ENCODE measurements around the gene PRKAG1.
"Not testable (repeated sequence)": the region's sequence is repeated elsewhere in the genome, so short reads cannot be mapped to it uniquely, and the experiment has no call there.

The PRKAG1 gene

DNA sequence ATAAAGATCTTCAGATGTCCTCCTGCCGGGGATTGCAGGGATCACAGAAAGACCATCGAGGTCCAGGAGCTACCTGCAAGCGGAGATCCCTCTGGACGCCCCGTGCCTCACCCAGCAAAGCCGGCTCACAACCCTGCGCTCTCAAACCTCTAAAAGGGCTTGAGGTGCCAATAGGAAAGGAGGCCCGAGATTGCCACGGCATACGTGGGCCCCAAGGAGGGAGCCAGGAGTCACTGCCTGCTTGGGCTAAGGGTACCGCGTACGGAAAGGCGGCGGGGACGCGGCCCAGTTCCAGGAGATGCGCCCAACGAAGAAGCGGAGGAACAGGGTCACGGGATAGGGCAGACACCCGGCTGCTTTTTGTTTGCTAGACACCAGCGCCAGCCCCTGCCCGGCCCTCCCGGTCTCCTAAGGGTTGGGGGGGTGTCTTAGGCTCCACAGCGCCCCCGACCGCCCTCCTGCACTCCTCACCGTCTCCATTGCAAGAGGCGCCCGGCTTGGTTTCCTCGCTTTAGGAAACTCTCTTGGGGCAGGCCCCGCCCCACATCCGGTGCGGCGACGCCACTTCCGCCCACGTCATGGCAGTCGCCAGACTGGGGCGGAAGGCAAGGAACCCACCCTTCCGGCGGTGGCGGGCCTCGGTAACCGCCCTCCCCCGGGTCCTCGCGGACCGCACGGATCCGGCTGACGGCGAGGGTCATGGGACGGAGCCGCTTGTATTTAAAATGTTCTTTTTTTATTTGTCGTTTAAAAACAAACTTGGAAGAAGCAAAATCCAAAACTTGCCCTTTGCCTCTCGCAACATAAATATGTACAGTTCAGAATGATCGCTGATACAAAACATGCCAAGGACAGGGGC lies at the start of gene PRKAG1:
Gene PRKAG1 (minus strand): TSS at position 516 of the 859 bp plus-strand sequence. CDS start 36 bp downstream, at position 480.
- DNase-seq, result peak; percentile 92 to 94

DNA sequence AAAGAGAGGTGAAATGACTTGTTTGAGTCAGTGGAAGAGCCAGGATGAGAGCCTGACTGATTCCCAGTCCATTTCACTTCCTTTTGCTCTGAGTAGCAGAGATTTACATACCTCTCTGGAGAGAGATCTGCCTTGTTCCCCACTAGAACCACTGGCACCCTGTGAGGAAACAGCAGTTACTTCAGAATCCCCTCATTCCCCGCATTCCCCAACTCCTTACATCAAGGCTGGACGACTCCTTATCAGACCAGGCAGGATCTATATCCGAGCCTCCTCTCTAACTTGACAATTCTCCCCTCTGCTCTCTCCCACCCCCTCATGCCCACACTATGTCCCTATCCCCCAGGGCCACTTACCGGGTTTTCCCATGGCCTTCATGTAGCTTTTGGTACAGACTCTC lies 47.5 kb upstream of the PRKAG1 start:
- DNase-seq, result no peak

DNA sequence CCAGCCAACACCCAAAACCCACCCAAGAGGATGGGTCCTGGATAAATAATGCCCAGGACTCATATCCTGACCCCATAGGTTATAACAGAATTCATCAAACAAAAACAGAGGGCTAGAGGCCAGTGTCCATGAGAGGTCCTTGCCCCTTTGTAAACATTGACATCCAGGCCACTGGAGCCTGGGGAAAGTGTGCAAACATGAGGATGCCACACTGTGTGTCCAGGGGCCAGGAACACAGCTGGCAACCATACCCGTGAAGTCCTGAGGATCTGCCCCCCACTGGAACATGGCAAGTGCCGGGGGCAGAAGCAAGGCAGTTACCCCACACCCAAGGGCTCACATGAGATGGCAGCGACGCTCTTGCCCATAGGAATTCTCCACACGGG lies 46.2 kb upstream of the PRKAG1 start:
- no peak for DNase-seq

DNA sequence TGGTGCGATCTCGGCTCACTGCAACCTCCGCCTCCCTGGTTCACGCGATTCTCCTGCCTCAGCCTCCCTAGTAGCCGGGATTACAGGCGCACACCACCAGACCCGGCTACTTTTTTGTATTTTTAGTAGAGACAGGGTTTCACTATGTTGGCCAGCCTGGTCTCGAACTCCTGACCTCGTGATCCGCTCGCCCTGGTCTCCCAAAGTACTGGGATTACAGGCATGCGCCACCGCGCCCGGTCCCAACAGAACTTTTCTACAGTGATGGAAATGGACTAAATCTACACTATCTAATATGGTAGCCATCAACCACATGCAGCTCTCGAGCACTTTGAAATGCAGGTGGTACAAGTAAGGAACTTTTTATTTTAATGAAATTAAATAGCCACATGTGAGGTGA lies 43.3 kb upstream of the PRKAG1 start:
- DNase-seq, result not testable (repeated sequence)

DNA sequence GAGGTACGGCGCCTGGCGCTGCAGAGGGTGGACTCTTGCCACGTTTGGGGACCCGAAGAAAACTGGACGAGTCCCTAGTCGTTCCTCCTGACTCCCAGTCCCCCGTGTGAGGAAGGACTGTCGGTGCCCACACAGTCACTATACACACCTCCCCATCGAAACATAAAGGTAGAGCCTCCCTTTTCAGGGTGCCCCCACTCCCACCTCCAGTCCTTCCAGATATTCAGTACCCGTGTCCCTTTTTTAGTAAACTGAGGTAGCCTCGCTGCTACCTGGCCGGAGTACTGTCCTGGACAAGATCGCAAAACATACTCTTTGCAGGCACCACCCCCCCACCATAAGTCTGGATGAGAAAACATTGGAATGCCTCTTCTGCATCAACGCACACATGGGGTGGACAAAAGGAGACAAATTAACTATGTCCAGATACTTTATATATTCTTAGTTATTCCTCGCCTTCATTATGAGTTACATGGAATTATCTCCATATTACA lies 42.6 kb upstream of the PRKAG1 start:
- no peak for DNase-seq

DNA sequence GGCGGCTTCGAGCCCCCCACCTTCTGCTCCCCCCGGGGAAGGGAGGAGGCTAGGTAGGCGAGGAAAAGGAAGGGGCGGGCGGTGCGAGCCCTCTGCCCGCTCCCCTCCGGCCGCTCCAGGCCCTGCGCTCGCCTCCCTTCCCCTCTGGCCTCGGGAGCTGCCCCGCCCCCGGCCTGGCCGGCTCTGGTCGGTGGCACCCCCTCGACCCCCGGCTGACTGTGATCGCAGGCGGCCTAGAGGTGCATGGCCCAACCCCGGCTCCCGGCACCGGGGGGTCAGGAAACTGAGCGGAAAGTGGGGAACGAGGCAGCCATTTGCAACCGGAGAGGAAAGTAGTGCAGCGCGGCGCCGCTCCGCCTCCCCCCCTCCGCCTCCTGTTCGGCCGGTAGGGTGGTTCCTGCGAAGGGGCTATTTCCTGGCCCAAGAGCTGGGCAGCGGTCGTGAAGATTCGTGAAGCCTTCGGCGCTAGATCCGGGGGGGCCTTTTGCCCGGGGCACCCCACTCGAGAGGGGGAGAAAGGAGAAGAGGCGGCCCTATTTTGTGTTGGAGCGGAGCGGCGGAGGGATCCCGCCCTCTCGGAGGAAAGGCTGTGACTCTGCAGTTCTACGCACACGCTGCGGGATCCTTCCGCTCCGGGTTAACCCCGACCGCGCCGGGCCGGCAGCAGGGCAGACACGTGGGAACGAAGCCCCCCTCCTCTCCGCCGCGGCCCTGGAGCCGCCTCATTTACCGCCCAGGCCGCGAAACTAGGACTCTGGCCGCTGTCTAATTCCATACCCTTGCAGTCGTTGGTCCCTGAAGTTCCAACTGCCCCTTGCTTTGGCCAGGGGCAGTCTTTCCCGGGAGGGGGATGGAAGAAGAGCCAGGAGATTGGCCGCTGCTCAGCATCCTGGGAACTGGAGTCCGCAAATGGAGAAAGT lies 41.9 kb upstream of the PRKAG1 start, which contains the start of gene KMT2D:
Gene KMT2D (minus strand): TSS at position 558 of the 920 bp plus-strand sequence. CDS start 5,470 bp downstream, outside the sequence.
- DNase-seq, result peak; percentile 74 to 93

DNA sequence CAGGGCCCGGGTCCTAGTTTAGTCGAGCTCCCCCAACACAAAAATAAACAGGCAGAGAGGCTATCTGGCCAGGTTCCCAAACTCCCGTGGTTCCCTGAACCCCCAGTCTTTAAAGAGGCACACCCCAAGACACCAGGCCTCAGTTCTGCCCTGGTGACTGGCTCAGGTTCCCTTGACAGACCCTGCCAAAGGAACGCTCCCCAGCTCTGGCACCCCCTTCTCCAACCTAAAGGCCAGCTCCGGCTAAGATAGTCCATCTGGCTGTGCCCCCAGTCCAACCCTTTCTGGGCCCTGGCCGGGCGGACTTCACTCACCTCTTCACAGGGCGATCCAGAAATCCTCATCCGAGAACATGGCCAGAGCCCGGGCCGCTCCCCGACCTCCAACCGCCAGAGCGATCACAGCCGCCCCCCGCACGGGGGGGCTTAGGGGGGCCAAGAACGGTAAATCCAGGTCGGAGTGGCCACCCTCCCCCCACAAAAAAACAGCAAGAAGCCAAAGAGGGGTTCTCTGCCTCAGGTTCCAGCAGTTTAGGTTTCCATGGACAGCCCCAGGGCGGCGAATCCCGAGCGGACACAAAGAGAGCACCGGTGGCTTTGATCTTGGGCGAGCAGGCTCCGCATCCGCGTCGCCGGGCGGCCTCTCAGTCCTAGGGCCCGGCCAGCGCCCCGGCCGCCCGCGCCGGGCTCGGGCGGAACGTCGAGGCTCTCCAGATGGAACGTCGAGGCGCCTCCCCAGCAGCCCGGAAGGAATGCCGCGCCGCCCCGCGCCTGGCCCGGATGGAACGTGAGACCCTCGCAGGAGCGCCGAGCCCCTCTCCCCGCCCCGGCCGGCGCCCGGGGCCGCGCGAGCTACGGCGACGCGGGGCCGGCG lies 41.0 kb upstream of the PRKAG1 start:
- DNase-seq, result no peak

DNA sequence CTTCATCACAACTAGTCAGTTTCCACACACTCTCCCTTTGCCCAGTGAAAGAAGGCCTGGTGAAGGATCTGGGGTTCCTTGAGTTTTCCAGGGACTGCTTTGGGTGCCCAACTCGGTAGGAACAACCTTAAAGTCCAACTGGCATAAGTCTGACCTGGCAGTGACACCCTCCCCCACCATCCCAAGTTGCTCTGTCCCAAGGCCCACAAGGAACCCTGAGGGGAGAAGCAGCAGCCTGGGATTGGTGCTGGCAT lies 40.4 kb upstream of the PRKAG1 start:
- DNase-seq, result no peak

DNA sequence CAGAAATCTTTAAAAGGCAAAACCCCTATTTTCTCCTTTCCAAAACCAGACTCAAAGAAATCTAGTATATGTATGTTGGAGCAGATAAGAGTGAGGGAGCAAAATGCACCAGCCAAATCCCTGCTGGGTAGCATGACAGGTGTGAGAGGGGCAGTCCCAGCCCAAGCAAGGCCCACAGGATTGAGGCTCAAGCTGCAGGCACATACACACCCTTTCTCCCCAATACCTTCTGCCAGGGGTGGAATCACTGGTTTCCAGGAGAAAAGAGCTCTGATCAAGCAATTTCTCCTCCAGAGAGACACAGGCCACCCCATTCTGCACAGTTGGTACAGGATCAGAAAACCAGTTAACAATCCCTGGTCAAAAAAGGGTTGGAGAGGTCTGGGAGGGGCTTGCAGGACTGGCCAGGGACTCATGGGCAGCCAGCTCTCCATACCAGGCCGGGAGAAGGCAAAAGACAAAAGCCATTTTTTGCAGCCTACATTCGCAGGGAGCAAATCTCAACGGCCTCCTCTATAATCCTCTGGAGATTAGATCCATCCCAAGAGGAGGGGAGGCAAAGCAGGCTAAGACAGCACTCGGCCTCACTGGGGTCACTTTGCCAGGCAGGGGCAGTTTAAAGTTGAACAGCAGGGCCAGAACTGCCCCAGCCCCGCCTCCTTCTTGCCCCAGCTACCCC lies 39.9 kb upstream of the PRKAG1 start:
- no peak for DNase-seq

DNA sequence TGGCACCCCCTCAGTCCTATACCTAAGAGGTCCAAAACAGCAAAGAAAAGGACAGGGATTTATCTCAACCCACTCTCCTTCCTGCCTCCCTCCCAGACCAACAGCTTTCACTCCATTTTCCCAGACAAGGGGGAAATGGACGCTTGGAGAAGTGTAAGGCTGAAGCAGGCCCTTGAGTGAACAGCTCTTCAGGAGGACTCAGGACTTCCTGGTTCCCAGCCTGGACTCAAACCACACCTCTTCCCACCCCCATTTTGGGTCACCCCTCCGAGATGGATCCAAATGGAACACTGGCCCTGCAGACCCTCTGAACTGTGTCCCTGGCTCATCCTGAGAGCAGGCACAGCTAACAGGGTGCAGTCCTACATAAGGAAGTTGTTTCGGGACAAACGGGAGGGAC lies 39.3 kb upstream of the PRKAG1 start:
- DNase-seq, result peak in 1 of 2 experiments; percentile 14

DNA sequence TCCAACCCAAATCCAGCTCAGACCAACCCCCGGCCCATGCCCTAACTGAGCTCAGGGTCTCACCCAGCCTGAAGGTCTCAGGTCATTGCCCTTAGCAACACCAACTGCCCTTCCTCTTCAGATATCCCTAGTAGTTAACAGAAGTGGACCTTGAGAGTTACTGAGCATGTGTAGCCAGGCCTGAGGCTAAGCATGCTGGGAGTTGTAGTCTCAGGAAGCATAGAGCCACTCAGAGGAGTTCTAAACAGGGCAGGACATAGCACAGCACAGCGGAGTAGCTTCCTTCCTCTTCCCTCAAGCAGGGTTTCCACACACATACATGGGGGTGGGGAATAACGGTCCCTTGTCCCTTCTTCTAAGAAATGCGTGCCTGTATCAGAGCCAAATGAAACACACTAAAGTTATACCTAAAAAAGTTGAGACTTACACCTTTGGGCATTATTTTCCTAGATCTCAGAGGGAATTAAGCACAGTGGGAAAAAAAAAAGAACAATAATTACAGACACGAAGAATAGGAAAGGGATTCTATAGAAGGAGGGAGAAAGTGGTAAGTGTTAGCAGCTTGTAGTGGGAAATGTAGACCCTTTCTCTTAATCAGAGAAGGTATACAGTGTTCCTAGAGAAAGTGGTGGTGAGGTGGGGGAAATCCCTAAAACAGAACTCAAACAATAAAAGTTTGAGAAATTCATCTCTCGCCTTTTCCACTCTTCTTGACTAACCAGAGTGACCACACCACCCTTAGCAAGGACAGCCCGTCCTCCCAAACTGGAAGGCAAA lies 37.6 kb upstream of the PRKAG1 start:
- DNase-seq, result peak; percentile 14 to 67

DNA sequence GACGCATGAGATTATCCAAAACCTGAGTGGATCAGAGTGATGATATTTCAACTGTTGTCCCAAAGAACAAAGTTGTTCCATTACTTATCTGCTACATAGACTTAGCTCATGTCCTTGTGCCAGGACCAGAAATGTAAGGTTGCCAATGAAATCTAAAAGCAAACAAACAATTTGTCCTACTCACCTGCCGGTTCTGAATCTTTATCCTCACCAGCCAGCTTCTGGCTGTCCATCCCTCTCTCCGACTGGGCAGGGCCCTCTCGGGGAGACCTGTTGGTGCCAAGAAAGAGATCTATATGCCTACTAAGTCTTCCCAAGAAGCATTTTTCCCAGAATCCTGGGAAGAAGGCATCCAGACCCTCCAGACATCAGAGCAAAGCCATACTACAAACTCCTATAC lies 36.5 kb upstream of the PRKAG1 start:
- DNase-seq, result no peak

DNA sequence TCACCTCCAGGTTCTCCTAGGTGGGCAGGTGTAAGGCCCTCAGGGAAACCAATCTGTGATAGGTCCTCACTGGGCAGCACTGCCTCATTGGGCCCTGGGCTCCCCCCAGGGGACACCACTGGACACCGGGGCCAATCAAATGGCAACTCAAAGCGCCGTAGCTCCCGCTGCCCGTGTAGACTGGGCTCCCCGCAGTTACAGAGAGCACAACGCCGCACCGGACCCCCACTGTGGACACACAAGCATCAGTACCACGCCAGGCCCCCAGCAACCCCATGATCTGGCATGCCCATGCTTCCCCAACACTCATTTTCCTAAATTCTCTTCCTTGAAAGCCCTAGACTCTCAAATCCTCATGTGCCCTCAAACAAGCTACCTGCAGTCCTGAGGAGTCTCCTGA lies 35.9 kb upstream of the PRKAG1 start:
- no peak for DNase-seq

DNA sequence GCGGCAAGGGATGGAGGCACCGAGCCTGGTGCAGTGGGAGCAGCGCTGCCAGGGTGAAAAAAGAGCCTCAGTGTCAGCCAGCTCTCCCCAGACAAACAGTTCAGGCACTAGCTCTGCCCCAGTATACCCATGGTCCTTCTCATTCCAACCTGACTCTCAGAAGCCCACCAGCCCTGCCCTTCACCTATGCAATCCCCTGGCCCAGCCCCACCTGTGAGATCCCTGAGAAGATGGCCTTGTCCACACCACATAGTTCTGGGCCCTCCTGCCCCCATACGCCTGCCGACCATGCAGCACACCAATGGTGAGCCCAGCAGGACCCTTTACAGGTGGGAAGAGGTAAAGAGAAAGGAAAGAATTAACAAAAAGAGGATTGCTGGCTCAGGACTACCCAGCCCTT lies 35.5 kb upstream of the PRKAG1 start:
- no peak for DNase-seq

DNA sequence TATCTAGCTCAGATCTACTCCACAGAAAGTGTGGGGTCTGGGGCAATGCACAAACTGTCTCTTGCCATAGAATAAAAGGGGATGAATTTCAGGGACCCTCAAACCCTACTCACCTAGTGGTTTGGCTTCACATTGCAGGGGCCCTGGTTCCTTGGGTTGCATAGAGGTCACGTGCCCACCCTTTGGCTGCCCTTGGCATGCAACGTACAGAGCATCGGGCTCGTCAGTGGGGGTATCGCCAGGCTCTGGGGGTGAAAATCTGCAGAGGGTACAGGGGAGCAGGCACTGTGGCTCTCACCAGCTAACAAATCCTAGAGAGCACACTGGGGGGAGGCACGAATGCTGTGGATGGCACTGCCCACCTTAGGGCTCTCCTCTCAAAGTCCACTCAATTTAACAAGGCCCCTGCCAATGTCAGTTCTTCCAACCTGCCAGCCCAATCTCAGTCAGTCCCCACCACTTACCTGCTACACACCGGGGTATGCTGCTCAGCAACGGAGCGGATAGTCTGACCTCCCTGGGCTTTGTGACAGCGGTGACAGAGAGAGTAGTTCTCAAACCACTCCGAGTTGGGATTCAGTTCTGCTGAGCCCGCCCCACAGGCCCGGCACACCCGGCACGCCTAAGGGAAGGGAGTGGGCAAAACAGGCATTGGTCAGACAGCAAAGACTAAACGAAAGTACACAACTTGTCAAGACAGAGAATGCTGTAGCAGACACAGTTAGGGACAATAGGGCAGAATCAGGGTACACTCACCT lies 34.1 kb upstream of the PRKAG1 start:
- no peak for DNase-seq

DNA sequence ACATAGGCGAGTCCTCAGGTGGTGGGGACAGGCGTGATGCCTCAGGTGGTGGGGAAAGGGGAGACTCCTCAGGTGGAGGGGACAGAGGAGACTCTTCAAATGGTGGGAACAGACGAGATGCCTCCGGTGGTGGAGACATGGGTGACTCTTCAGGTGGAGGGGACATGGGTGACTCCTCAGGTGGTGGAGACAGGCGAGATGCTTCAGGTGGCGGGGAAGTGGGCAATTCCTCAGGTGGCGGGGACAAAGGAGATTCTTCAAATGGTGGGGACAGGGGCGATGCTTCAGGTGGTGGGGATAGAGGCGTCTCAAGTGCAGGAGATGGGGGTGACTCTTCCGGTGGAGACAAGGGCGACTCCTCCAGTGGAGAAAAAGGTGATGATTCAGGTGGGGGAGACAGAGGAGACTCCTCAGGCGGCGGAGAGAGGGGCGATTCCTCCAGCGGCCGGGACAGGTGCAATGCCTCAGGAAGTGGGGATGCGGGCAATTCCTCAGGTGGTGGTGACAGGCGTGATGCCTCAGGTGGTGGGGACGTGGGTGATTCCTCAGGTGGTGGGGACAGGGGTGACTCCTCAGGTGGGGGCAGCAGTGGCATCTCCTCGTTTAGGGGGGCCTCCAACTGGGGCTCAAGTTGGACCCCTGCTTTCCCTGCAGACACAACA lies 33.3 kb upstream of the PRKAG1 start:
- no peak for DNase-seq

DNA sequence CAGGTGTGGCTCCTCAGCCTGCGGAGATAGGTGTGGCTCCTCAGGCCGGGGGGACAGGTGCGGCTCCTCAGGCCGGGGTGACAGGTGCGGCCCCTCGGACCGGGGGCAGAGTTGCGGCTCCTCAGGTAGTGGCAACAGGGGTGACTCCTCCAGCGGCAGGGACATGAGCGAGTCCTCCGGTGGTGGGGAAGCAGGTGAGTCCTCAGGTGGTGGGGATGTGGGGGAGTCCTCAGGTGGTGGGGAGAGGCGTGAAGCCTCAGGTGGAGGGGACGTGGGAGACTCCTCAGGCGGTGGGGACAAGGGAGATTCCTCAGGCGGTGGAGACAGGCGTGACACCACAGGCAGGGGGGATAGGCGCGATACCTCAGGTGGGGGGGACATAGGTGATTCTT lies 32.8 kb upstream of the PRKAG1 start:
- no peak for DNase-seq

DNA sequence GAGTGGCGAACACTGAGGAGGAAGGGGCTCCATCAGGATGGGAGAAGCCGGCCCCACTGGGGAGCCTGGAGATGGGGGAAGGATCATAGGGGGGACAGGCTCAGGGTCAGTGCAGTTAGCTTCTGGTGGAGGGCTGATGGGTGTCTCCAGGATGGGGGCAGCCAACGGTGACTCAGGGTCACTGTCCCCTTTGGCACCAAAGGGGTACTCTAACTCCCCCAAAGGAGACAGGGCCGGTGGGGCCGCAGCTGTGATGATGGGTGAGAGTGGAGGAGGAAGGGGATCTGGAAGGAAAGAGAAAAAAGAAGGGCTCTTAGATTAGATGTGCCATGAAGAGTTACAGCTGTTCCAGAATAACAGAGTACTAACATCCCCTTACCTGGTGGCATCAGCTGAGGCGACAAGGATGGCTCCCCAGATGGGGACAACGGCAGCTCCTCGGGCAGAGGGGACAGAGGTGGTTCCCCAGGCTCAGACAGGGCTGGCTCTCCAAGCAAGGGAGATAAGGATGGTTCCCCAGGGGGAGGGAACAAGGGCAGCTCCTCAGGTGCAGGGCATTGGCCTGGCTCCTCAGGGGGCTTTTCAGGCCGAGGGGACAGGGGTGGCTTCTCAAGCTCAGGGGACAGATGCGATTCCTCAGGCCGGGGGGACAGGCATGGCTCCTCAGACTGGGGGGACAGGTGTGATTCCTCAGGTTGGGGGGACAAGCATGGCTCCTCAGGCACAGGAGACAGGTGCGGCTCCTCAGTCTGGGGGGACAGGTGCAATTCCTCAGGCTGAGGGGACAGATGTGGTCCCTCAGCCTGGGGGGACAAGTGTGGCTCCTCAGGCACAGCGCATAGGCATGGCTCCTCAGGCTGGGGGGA lies 32.2 kb upstream of the PRKAG1 start:
- DNase-seq, result no peak

Measured in SW 1271 (cell line).